Liver (tissue), 3 donors: ENCODE results near the gene FOXM1.

Source experiments
- ATF3 ChIP-seq: IDR thresholded peaks from 2 replicates; pipeline ENCODE4 v1.6.1; 2016; ENCODE audit warnings: antibody characterized with exemption
- EGR1 ChIP-seq, 2 donors: IDR thresholded peaks; 2 replicates each; pipeline ENCODE4 v1.6.1; 2016 to 2018; ENCODE audit warnings: antibody characterized with exemption in 2 of 2, low read depth in 2 of 2
- GABPA ChIP-seq, 2 donors: IDR thresholded peaks in 1 of 2; conservative IDR thresholded peaks in 1 of 2; 2 replicates each; pipeline ENCODE4 v1.6.1; 2016; ENCODE audit warnings: antibody characterized with exemption in 2 of 2, mild to moderate bottlenecking in 1 of 2, moderate library complexity in 1 of 2
- HNF4A ChIP-seq, 2 donors: conservative IDR thresholded peaks; 2 replicates each; pipeline ENCODE4 v1.6.1; 2016; ENCODE audit warnings: antibody characterized with exemption in 2 of 2, mild to moderate bottlenecking in 2 of 2
- JUND ChIP-seq, 2 donors: IDR thresholded peaks; 2 replicates each; pipeline ENCODE4 v1.6.1; 2016; ENCODE audit warnings: antibody characterized with exemption in 2 of 2
- RAD21 ChIP-seq, 2 donors: IDR thresholded peaks; 2 replicates each; pipeline ENCODE4 v1.6.1; 2016; ENCODE audit warnings: antibody characterized with exemption in 2 of 2, mild to moderate bottlenecking in 2 of 2
- REST ChIP-seq: IDR thresholded peaks from 2 replicates; pipeline ENCODE4 v1.6.1; 2016; ENCODE audit warnings: antibody characterized with exemption, mild to moderate bottlenecking
- SP1 ChIP-seq: IDR thresholded peaks from 2 replicates; pipeline ENCODE4 v1.6.1; 2018; ENCODE audit warnings: antibody characterized with exemption, mild to moderate bottlenecking
- TAF1 ChIP-seq: conservative IDR thresholded peaks from 2 replicates; pipeline ENCODE4 v1.6.1; 2016; ENCODE audit warnings: antibody characterized with exemption, mild to moderate bottlenecking
- YY1 ChIP-seq: IDR thresholded peaks from 2 replicates; pipeline ENCODE4 v1.6.1; 2016; ENCODE audit warnings: antibody characterized with exemption, mild to moderate bottlenecking
- TF ChIP-seq, protein P1 (sequence below): fragments of 150-350 bp; IDR thresholded peaks from 2 replicates; pipeline ENCODE4 v1.5.1; 2017; ENCODE audit warnings: improper control_type of control experiment, low read depth, low read length; ENCODE audit not compliant: missing input control
- TF ChIP-seq, protein P2 (sequence below): IDR thresholded peaks from 2 replicates; pipeline ENCODE4 v1.6.1; 2016; ENCODE audit warnings: antibody characterized with exemption
- TF ChIP-seq, protein P3 (sequence below): IDR thresholded peaks from 2 replicates; pipeline ENCODE4 v1.6.1; 2016; ENCODE audit warnings: antibody characterized with exemption
- donor health status: healthy.
- donor health status: healthy.

GRCh38 chr12:2892246-2892645 lies 15.3 kb upstream of the FOXM1 start:
- TF ChIP-seq, protein P1, sequence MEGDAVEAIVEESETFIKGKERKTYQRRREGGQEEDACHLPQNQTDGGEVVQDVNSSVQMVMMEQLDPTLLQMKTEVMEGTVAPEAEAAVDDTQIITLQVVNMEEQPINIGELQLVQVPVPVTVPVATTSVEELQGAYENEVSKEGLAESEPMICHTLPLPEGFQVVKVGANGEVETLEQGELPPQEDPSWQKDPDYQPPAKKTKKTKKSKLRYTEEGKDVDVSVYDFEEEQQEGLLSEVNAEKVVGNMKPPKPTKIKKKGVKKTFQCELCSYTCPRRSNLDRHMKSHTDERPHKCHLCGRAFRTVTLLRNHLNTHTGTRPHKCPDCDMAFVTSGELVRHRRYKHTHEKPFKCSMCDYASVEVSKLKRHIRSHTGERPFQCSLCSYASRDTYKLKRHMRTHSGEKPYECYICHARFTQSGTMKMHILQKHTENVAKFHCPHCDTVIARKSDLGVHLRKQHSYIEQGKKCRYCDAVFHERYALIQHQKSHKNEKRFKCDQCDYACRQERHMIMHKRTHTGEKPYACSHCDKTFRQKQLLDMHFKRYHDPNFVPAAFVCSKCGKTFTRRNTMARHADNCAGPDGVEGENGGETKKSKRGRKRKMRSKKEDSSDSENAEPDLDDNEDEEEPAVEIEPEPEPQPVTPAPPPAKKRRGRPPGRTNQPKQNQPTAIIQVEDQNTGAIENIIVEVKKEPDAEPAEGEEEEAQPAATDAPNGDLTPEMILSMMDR: no peak
- TF ChIP-seq, protein P2, sequence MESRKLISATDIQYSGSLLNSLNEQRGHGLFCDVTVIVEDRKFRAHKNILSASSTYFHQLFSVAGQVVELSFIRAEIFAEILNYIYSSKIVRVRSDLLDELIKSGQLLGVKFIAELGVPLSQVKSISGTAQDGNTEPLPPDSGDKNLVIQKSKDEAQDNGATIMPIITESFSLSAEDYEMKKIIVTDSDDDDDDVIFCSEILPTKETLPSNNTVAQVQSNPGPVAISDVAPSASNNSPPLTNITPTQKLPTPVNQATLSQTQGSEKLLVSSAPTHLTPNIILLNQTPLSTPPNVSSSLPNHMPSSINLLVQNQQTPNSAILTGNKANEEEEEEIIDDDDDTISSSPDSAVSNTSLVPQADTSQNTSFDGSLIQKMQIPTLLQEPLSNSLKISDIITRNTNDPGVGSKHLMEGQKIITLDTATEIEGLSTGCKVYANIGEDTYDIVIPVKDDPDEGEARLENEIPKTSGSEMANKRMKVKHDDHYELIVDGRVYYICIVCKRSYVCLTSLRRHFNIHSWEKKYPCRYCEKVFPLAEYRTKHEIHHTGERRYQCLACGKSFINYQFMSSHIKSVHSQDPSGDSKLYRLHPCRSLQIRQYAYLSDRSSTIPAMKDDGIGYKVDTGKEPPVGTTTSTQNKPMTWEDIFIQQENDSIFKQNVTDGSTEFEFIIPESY: no peak
- TF ChIP-seq JUND (IDR thresholded peaks at IDR 0.05) (no peak), GABPA (IDR thresholded peaks at IDR 0.05 in 1 of 2, conservative IDR thresholded peaks at IDR 0.05 in 1 of 2) (no peak), EGR1 (IDR thresholded peaks at IDR 0.05; ENCODE audit: low read depth in 2 of 2) (no peak), REST (no peak), YY1 (no peak), TAF1 (no peak), RAD21 (IDR thresholded peaks at IDR 0.05) (no peak), SP1 (no peak), ATF3 (no peak), HNF4A (conservative IDR thresholded peaks at IDR 0.05) (no peak)
- TF ChIP-seq, protein P3, sequence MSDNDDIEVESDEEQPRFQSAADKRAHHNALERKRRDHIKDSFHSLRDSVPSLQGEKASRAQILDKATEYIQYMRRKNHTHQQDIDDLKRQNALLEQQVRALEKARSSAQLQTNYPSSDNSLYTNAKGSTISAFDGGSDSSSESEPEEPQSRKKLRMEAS: no peak
